Naive B cell (primary cell): Measurements from ENCODE around the gene BEST4. TPM values are rescaled to one million over a fixed set of nuclear protein-coding genes. Genes with fewer than 3 reads are reported as not detected.
"Not testable (repeated sequence)": the region's sequence is repeated elsewhere in the genome, so short reads cannot be mapped to it uniquely, and the experiment has no call there.

Source experiments
- ATAC-seq, 2 donors: fragments of 150-1000 bp; cut with Tn5 transposase; 2 replicates each; pipeline ENCODE4 v1.10.0; 2021; ENCODE audit warnings: low read depth in 2 of 2, mild to moderate bottlenecking in 2 of 2, moderate library complexity in 2 of 2
- DNase-seq: peaks from one replicate; pipeline ENCODE4 v3.0.0; 2022
- H3K27ac Mint-ChIP-seq, 6 donors: one replicate each; pipeline ENCODE4 v1.8.0; 2020 to 2022; ENCODE audit warnings: mild to moderate bottlenecking in 6 of 6, mixed read lengths in 6 of 6, moderate library complexity in 5 of 6, inconsistent platforms in 2 of 6
- H3K27me3 Mint-ChIP-seq, 3 donors: one replicate each; pipeline ENCODE4 v1.8.0; 2021 to 2022; ENCODE audit warnings: mixed read lengths in 3 of 3, mild to moderate bottlenecking in 1 of 3
- H3K36me3 Mint-ChIP-seq, 2 donors: one replicate each; pipeline ENCODE4 v1.8.0; 2020 to 2022; ENCODE audit warnings: mixed read lengths in 2 of 2, inconsistent platforms in 1 of 2, mild to moderate bottlenecking in 1 of 2
- H3K4me1 Mint-ChIP-seq, 3 donors: one replicate each; pipeline ENCODE4 v1.8.0; 2020 to 2022; ENCODE audit warnings: mixed read lengths in 3 of 3, inconsistent platforms in 1 of 3, mild to moderate bottlenecking in 1 of 3, moderate library complexity in 1 of 3
- H3K4me3 Mint-ChIP-seq, 8 donors: one replicate each; pipeline ENCODE4 v1.8.0; 2020 to 2022; ENCODE audit warnings: mild to moderate bottlenecking in 8 of 8, mixed read lengths in 8 of 8, moderate library complexity in 8 of 8, inconsistent platforms in 2 of 8
- H3K9me3 Mint-ChIP-seq, 7 donors: one replicate each; pipeline ENCODE4 v1.8.0; 2020 to 2022; ENCODE audit warnings: mixed read lengths in 7 of 7, mild to moderate bottlenecking in 5 of 7, inconsistent platforms in 2 of 7, moderate library complexity in 1 of 7
- polyA plus RNA-seq, 6 donors: library from polyadenylated mRNA; unstranded; fragments of 300-500 nt; fragmentation: Illumina TruSeq; gene quantifications; one replicate each; pipeline ENCODE4 v1.2.3, GENCODE V29; 2021; ENCODE audit warnings: low read depth in 6 of 6

The BEST4 gene
- polyA plus RNA-seq, 6 donors from 2014 or later: 0.12 TPM; not detected in 5

- ATAC-seq (no peak), DNase-seq (no peak)
- Mint-ChIP-seq H3K36me3 (peaks cover 0 to 8% of the 10 kb centered on the region in 2 donors), H3K9me3 (no peaks in the 10 kb centered on the region), H3K4me1 (peaks cover 37 to 55% (median 45%) of the 10 kb centered on the region in 3 donors), H3K27ac (peak overlapping the region in 2 of 6 donors; percentile 70), H3K4me3 (no peak overlapping the region), H3K27me3 (no peaks in the 10 kb centered on the region)
Measured at GRCh38 chr1:44803312-44804095, 15.5 kb upstream of the BEST4 start.

DNA sequence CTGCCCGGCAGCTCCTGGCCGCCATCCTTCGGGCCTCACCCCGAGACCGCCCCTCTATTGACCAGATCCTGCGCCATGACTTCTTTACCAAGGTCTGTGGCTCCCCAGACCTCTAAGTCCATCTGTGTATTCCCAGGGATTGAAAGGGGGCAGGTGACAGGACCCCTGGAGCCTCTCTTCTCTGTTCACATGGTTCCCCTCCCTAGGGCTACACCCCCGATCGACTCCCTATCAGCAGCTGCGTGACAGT lies 15.0 kb upstream of the BEST4 start:
- H3K27me3 Mint-ChIP-seq: no peaks in the 10 kb centered on the region

DNA sequence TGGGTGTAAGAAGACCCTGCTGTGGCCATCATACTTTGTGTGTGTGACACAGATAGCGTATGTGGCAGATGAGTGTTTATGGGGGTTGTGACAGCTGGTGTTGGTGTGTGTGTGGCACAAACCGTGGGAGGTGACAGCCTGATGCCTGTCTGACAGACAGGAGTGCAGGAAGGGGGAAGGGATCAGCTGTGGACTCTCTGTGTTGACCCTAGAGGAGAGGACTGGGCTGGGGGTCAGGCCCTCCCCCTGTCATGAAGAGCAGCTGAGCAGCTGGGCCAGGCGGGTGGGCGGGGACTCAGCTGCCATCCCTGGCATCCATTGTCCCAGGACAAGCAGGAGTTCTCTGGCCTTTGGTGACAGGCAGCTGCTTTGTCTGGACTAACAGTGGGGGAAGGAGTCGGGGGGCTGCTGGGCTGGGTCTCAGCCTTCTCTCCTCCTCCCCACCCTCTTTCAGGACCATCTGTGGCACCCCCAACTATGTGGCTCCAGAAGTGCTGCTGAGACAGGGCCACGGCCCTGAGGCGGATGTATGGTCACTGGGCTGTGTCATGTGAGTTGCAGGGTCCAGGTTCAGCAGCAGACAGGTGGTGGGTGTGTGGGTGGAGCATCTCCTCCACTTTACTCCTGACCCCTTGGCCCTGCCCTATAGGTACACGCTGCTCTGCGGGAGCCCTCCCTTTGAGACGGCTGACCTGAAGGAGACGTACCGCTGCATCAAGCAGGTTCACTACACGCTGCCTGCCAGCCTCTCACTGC lies 14.5 kb upstream of the BEST4 start:
- ATAC-seq (no peak), DNase-seq (no peak)
- H3K9me3 Mint-ChIP-seq: no peaks in the 10 kb centered on the region
- H3K36me3 Mint-ChIP-seq: peaks cover 0 to 8% of the 10 kb centered on the region in 2 donors
- H3K27ac Mint-ChIP-seq: peak overlapping the region in 4 of 6 donors; percentile 12 to 94 (median 68)
- H3K27me3 Mint-ChIP-seq: no peaks in the 10 kb centered on the region
- H3K4me3 Mint-ChIP-seq: peak overlapping the region in 6 of 8 donors; percentile 15 to 83 (median 47)
- H3K4me1 Mint-ChIP-seq: peaks cover 29 to 46% (median 35%) of the 10 kb centered on the region in 3 donors

More for the DNA sequence above, 15.0 kb upstream of the BEST4 start:
- DNase-seq: no peak
- Mint-ChIP-seq H3K36me3 (peaks cover 0 to 8% of the 10 kb centered on the region in 2 donors), H3K4me3 (no peak overlapping the region), H3K4me1 (peaks cover 34 to 51% (median 40%) of the 10 kb centered on the region in 3 donors), H3K27ac (peak overlapping the region in 4 of 6 donors; percentile 61 to 81 (median 70)), H3K9me3 (no peaks in the 10 kb centered on the region)
- no peak for ATAC-seq

DNA sequence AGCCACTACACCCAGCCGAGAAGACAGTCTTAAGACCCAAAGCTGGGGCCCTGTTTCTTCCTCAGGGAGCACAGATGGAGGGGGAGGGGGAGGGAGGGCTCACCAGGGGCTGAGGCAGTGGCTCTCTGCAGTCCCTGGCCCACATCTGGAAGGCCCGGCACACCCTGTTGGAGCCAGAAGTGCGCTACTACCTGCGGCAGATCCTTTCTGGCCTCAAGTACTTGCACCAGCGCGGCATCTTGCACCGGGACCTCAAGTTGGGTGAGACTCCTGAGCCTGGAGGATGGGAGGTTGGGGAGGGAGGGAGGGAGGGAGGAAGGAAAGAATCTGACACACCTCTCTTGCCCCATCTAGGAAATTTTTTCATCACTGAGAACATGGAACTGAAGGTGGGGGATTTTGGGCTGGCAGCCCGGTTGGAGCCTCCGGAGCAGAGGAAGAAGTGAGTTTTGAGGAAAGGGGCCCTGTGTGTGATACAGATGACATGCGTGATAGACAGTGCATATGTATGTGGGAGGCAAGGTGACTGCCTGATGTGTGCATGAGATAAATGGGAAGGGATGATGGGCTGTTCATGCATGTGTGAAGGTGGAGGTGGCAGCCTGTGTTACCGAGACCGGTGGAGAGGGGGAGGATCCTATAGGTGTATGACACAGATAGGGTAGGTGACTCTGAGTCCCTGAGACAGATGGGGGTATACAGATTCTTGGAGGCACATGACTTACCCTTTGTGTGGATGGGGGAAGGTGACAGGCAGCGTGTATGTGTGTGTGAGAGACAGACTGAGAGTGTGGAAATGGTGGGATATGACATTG lies 13.7 kb upstream of the BEST4 start:
- DNase-seq: no peak
- ATAC-seq: no peak

DNA sequence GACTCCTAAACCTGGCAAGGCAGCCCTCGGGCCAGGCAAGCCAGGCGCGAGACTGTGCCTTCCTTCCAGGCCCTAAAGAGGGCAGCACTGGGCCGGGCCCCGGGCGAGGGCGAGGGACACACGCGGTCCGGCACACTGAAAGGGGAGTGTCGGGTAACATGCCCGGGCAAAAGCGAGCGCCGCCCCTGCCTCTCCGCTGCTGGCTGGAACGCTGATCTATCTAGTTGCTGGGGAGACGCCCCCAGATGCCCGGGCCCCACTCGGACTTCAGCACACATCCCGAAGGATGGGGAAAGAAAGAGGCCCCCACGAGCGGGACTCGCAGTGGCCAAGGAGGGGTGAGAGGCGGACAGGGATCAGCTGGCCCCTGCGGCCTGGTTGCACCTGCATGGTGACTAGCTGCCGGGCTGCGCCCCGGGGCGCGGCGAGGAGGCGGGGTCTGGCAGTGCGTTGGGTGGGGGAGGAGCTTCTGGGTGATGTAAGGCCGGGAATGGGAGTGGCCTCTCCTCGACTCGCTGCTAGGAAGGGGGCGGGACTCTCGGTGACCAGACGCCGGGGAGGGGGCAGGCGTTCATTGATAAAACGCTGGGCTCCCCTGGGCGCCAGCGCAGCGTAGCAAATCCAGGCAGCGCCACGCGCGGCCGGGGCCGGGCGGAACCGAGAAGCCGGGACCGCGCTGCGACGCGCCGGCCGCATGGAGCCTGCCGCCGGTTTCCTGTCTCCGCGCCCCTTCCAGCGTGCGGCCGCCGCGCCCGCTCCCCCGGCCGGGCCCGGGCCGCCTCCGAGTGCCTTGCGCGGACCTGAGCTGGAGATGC lies 12.0 kb upstream of the BEST4 start, which contains the start of gene PLK3:
Gene PLK3 (plus strand): TSS at position 608 of the 815 bp plus-strand sequence. CDS start 87 bp downstream, at position 695.
- Mint-ChIP-seq H3K9me3 (no peaks in the 10 kb centered on the region), H3K27ac (peak within 1 kb of the TSS; percentile 94 to 100 (median 99)), H3K27me3 (no peaks in the 10 kb centered on the region), H3K4me1 (peaks cover 21 to 37% (median 28%) of the 10 kb centered on the region in 3 donors), H3K4me3 (peak within 1 kb of the TSS; percentile 87 to 99 (median 98)), H3K36me3 (peaks cover 0 to 8% of the 10 kb centered on the region in 2 donors)
- ATAC-seq: peak; percentile 86 to 87
- DNase-seq: peak; percentile 98

More for the DNA sequence above, 13.7 kb upstream of the BEST4 start:
- peaks cover 0 to 8% of the 10 kb centered on the region in 2 donors for H3K36me3 Mint-ChIP-seq
- H3K4me3 Mint-ChIP-seq: peak overlapping the region; percentile 52 to 98 (median 82)
- H3K9me3 Mint-ChIP-seq: no peaks in the 10 kb centered on the region
- peaks cover 21 to 38% (median 28%) of the 10 kb centered on the region in 3 donors for H3K4me1 Mint-ChIP-seq
- H3K27me3 Mint-ChIP-seq: no peaks in the 10 kb centered on the region
- H3K27ac Mint-ChIP-seq: peak overlapping the region in 5 of 6 donors; percentile 12 to 94 (median 55)

DNA sequence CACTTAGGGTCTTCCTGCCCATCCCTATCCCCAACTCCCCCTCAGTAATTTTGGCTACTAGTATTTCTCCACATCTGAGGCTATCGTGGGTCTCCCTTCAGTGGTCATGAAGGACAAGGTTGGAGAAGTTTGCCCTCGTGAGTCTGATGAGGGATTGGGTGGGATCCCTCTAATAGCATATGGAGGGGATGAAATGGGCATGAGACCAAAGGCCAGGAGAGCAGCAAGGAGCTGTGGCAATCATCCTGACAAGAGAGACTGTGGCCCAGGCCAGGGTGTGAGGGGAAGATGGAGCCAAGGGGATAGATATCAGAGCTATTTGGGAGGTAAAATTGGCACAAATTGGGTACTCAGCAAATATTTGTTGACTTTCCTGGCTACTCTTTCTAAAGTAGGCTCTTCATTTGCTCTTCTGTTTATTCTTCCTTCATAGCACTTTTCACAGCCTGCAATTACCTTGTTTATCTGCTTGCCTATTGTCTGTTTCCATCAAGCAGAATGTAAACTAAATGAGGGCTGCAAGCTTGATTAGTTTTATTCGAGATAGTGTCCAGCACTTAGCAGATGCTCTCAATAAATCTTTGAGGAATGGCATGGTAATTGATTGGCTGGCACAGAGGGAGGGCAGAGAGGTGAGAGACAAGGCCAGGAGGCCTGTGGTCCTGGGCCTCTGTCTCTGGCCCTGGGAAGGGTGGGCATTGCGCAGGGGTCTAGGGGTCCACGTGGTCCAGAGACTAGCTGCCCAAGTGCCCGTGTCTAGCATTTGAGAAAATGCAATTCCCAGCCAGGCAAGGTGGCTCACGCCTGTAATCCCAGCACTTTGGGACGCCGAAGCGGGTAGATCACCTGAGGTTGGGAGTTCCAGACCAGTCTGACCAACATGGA lies 10.8 kb upstream of the BEST4 start:
- H3K36me3 Mint-ChIP-seq: peaks cover 0 to 8% of the 10 kb centered on the region in 2 donors
- H3K4me1 Mint-ChIP-seq: peaks cover 21 to 37% (median 28%) of the 10 kb centered on the region in 3 donors
- peak overlapping the region; percentile 5 to 99 (median 85) for H3K27ac Mint-ChIP-seq
- no peaks in the 10 kb centered on the region for H3K9me3 Mint-ChIP-seq
- no peak for ATAC-seq
- H3K4me3 Mint-ChIP-seq: peak overlapping the region in 7 of 8 donors; percentile 39 to 98 (median 87)
- no peaks in the 10 kb centered on the region for H3K27me3 Mint-ChIP-seq
- no peak for DNase-seq

GRCh38 chr1:44797886-44798285 lies 9.9 kb upstream of the BEST4 start:
- H3K36me3 Mint-ChIP-seq, H3K27me3 Mint-ChIP-seq, H3K9me3 Mint-ChIP-seq, DNase-seq, H3K4me3 Mint-ChIP-seq, ATAC-seq: not testable (repeated sequence)
- Mint-ChIP-seq H3K27ac (peak overlapping the region in 1 of 6 donors; percentile 76), H3K4me1 (peaks cover 20 to 34% (median 20%) of the 10 kb centered on the region in 3 donors)

DNA sequence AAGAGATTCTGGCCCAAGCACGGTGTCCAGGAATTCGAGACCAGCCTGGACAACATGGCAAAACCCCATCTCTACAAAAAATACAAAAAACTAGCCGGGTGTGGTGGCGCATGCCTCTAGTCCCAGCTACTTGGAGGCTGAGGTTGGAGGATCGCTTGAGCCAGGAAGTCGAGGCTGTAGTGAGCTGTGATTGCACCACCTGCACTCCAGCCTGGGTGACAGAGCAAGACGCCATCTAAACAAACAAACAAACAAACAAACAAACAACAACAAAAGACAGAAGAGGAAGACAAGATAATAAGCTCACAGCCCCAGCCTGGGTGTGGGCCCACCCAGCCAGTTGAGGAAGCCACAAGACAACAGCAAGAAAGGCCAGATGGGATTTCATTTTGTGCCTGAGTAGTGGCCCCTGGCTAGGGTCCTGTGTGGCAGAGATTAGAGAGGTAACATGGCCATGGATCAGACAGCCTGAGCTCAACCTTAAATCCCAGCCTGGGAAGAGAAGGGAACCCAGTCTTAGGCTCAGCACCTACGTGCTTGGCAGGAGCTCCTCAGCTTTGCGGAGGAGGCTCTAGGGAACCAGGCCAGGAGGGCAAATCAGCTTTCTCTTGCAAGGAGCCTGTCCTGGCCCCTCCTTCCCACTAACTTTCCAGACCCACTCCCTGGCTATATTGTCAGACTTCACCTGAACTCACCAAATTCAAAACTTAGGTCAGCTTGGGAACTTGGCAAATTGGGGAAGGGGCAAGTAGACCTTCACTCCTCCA lies 4.9 kb upstream of the BEST4 start:
- ATAC-seq: no peak
- no peaks in the 10 kb centered on the region for H3K27me3 Mint-ChIP-seq
- peak overlapping the region in 1 of 6 donors; percentile 44 for H3K27ac Mint-ChIP-seq

GRCh38 chr1:44790968-44791801 lies 3.2 kb upstream of the BEST4 start:
- no peak overlapping the region for H3K4me3 Mint-ChIP-seq
- ATAC-seq (no peak), DNase-seq (no peak)
- H3K36me3 Mint-ChIP-seq: no peaks in the 10 kb centered on the region
- peaks cover 0 to 8% (median 4%) of the 10 kb centered on the region in 3 donors for H3K4me1 Mint-ChIP-seq
- H3K27ac Mint-ChIP-seq: peak overlapping the region in 2 of 6 donors; percentile 56 to 75
- H3K27me3 Mint-ChIP-seq: no peaks in the 10 kb centered on the region
- no peaks in the 10 kb centered on the region for H3K9me3 Mint-ChIP-seq

More for the DNA sequence above, 4.9 kb upstream of the BEST4 start:
- H3K4me3 Mint-ChIP-seq: no peak overlapping the region
- H3K4me1 Mint-ChIP-seq: peaks cover 0 to 4% (median 0%) of the 10 kb centered on the region in 3 donors
- no peaks in the 10 kb centered on the region for H3K36me3 Mint-ChIP-seq
- no peak for DNase-seq
- no peaks in the 10 kb centered on the region for H3K9me3 Mint-ChIP-seq

DNA sequence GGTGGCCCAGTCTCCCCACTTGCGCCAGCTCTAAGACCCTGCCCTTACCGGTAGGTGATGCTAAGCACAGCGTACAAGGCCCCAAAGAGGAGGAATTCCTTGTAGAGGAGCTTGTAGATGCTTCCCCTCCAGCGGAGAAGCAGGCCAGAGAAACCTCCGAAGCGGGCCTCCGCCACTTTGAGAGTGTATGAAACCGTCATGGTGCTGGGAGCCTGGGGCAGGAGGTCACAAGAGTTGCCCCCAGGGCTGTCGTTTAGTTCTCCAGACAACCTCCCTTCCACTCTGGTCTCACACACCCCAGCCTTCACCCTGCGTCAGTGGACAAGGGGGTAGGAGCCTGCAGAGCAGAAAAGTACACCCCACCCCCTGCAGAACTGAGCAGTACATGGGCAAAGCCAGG lies 464 bp downstream of the BEST4 start:
- no peak for ATAC-seq
- H3K4me1 Mint-ChIP-seq: peaks cover 19 to 28% (median 22%) of the 10 kb centered on the region in 3 donors
- H3K36me3 Mint-ChIP-seq: no peaks in the 10 kb centered on the region
- H3K4me3 Mint-ChIP-seq: no peak overlapping the region
- H3K27ac Mint-ChIP-seq: no peak overlapping the region
- H3K27me3 Mint-ChIP-seq: no peaks in the 10 kb centered on the region
- H3K9me3 Mint-ChIP-seq: no peaks in the 10 kb centered on the region
- no peak for DNase-seq
